Amniotic epithelial cell (primary cell): ENCODE data around the gene UBA1.
A peak's percentile ranks its signal among the peaks of the same experiment; 100 is the strongest.

Experiments
- DNase-seq: peaks from one replicate; pipeline ENCODE4 v3.0.0-alpha.2; 2010; ENCODE audit warnings: low read depth

The UBA1 gene

GRCh38 chrX:47193475-47194193 lies at the start of gene UBA1:
Gene UBA1, plus strand, starts transcription at chrX:47193829. Its CDS starts 4,974 bp downstream, at chrX:47198803.
- peak; percentile 89 for DNase-seq

- DNase-seq: peak; percentile 28
Measured at GRCh38 chrX:47143894-47144625, 49.6 kb upstream of the UBA1 start.

DNA sequence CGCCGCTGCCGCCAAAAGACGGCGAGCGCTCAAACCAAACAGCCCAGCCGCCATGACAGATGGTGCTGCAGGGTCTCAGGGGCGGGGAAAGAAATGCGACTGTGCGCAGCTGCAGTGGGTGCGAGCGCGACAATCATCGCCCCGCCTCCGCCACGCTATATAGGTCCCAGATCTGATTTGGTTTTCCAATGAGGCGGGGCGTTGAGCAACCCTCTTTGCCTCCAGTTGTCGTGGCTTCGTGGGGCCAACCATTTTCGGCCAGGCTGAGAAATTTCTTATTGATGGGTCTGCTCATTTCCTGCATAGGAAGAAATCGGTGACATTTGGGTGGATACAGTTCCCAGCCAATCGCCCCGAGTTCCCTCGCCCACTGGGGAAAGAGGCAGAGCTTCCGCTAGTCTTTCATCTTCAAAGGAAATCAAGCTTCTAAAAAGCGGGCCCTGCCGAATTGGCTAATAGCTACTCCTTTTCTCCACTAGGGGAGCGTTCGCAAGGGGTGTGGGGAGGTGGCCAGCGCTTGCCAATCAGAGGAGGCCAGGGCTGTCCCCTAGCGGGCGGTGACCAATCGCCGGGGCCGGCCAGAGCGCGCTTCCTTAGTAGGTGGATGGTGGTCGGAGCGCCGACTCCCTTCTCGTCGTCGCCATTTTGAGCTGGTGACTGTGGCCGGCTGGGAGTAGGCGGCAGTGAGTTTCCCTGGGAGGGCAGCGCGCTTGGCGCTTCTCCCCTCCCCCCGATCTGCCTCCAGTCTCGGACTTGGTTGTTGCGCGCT lies 48.8 kb upstream of the UBA1 start, which contains the start of the genes NDUFB11 and RBM10:
Gene NDUFB11, minus strand, starts transcription at position 77 of the 769 bp plus-strand sequence. Its CDS starts 23 bp downstream, at position 54.
Gene RBM10, plus strand, starts transcription at position 596 of the 769 bp plus-strand sequence. CDS start 2,261 bp downstream, outside the sequence.
- peak; percentile 93 for DNase-seq

GRCh38 chrX:47145395-47146120 lies 48.1 kb upstream of the UBA1 start:
- DNase-seq: no peak

DNA sequence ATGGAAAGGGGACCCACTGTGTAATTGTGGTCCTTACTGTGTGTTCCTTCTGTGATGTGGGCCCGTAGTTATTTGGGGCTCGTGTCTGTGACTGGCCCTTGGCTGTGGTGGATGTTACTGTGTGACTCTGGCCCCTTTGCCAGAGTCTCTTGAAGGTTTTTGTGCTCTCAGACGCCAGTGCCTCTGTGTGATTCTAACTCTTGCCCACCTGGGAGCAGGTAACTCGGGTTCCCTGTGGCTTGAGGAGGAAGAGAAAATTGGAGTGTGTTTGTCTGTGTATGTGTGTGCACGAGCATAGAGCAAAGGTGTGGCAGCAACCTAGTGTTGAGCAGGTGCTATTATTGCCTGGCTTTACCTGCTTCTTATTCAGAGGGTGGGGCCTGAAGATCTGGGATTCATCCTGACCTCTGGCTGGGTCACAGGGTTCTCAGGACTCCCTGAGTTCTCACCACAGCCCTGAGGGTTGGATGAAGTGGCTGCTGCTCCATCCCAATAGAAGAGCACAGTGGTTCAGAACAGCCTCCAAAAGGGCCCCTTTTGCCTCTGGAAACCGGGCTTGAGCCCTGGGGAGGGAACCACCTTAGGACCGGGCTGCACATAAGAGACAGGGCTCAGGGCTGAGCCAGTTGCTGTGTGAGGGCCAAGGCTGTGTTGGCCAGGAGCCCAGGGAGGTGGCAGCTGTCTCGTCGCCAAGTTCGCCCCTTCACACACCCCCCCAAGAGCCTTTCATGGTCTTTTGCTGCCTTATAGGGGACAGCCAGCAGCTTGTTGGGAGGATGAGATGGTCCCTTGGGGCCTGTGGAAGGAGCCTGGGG lies 47.3 kb upstream of the UBA1 start:
- no peak for DNase-seq

DNA sequence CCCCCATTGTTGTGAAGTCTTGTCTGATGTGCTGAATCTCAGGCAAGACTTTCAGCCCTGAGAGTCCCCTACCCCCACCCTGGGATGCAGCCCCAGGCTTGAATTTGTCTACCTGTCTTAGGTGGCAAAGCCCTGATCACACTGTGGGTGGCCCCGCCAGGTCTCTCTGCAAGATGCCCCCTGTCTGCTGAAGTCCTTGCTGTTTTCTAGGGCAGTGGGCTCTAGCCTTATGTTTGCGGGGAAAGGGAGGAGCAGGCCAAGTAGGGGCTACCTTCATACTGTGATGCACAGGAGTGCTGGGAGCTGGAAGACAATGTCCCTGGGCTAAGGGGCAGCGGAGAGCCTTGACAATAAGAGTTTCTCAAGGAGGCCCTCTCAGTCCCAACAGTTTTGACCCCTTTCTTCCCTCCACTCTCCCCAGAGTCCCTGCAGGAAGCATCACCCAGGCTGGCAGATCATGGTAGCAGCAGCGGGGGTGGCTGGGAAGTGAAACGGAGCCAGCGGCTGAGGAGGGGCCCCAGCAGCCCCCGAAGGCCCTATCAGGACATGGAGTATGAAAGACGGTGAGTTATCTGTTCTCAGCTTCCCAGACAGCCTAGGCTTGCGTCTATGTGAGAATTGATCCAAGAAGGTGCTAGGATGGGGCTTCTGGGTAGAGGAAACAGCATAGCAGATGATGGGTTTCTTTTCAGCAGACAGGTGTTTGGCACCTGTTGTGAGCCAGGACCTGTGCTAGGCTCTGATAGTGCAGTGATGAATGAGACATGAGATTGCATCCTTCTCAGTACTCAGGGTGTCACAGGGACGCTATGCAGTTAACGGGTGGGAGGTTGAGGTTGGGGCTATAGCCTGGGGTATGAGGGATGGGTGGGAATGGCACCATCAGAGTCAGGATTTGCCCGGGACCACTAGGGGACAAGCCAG lies 46.4 kb upstream of the UBA1 start:
- no peak for DNase-seq

GRCh38 chrX:47148946-47149345 lies 44.7 kb upstream of the UBA1 start:
- no peak for DNase-seq

DNA sequence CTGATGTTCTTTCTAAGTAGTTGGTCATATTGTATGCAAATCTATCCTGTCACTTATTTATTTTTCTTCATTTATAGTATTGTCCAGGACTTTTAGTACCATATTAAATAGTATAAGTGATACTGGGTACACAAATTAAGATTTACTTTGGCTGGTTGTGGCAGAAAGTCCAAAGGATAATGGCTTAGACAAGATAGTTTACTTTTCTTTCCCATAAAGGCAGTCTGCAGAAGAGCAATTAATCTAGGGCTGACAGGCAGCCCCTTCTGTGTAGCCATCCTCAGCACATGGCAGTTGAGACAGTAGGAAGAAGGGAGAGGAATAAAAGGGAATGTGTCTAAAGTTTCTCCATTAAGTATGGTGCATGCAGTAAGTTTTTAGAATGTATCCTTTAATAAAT lies 42.2 kb upstream of the UBA1 start:
- no peak for DNase-seq

GRCh38 chrX:47156611-47157520 lies 36.8 kb upstream of the UBA1 start:
- DNase-seq: peak; percentile 66

DNA sequence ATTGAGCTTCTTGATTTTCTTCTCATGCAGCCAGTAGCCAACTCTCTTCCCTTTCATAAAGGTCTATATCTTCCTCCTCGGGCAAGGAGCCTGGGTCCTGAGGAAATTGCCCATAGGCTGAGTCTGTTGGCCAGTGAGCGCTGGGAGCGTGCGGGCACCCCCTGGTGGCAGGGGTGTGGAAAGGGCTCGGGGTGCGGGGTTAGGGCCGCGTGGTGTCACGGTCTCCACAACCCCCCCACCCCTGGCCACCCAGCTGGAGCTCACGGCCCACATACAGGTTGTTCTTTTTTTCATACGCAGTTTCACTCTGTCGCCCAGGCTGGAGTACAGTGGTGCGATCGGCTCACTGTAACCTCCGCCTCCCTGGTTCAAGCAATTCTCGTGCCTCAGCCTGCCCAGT lies 35.5 kb upstream of the UBA1 start:
- no peak for DNase-seq

DNA sequence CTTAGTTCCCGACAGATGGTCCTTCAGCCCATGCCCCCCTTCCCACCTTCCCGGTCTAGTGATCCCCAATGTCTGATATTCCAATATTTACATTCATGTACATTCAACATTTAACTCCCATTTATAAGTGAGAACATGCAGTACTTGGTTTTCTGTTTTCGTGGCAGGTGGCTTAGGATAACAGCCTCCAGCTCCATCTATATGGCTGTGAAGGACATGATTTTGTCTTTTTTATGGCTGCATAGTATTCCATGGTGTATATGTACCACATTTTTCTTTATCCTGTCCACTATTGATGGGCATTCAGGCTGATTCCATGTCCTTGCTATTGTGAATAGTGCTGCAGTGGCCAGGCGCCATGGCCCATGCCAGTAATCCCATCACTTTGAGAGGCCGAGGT lies 34.8 kb upstream of the UBA1 start:
- DNase-seq: no peak

DNA sequence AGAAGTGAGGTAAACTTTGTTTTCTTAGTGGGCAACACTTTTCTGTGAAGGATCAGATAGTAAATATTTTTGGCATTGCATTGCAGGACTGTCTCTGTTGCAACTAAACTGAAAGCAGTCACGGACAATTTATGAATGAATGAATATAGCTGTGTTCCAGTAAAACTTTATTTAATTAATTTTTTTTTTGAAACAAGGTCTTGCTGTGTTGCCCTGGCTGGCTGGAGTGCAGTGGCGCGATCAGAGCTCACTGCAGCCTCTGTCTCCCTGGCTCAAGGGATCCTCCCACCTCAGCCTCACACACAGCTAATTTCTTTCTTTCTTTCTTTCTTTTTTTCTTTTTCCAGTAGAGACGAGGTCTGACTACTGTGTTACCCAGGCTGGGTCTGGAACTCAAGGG lies 32.8 kb upstream of the UBA1 start:
- DNase-seq: peak; percentile 10

DNA sequence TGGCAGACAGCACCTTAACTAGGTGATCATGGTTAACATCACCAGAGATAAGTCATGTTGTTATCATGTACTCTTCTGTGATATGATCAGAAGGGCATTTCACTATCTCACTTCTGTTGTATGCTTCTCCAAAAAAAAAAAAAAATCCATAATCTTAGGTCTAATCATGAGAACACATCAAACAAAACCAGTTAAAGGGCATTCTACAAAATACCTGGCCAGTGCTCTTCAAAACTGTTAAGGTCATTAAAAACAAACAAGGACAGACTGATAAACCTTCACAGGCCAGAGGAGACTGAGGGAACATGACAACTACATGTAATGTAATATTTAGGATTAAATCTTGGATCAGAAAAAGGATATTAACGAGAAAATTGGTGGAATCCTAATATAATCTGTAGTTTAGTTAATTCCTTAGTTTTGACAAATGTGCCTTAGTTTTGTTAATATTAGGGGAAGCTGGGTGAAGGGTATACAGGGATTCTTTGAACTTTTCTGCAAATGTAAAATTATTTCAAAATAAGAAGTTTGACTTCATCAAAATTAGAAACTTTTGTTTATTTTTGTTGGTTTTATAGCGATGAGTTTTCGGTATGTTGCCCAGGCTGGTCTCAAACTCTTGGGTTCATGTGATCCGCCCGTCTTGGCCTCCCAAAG lies 30.6 kb upstream of the UBA1 start:
- no peak for DNase-seq

GRCh38 chrX:47164420-47164819 lies 29.2 kb upstream of the UBA1 start:
- no peak for DNase-seq

- peak; percentile 71 for DNase-seq
Measured at GRCh38 chrX:47166126-47166525, 27.5 kb upstream of the UBA1 start.

- no peak for DNase-seq
Measured at GRCh38 chrX:47168495-47169073, 25.0 kb upstream of the UBA1 start.

DNA sequence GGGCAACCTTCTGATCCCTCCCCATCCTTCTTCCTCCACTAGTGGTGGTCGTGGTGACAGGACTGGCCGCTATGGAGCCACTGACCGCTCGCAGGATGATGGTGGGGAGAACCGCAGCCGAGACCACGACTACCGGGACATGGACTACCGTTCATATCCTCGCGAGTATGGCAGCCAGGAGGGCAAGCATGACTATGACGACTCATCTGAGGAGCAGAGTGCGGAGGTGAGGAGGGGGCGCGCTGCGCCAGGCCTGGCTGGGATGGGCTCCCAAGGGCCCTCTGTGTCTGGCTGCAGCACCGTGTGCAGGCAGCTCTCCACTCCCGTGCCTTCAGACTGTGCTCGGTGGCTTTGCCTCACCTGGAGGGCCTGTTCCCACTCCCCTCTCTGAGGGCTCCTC lies 24.4 kb upstream of the UBA1 start:
- DNase-seq: no peak
